Activated B cell treated with CpG ODN at 0.5 μM for 24 hours (primary cell): ENCODE results near the gene MCRIP2. TPM values are rescaled to one million over a fixed set of nuclear protein-coding genes. Genes with fewer than 3 reads are reported as not detected.

Source experiments
- ATAC-seq: fragments of 200-7000 bp; cut with Tn5 transposase; one replicate; pipeline ENCODE4 v1.10.0; 2021; ENCODE audit warnings: low read depth, mild to moderate bottlenecking, moderate library complexity
- CTCF ChIA-PET: fragments of 350-600 bp; sonication (Branson Sonifier 250); formaldehyde crosslinking; loops from one replicate; lab custom pipeline; 2021; ENCODE audit warnings: antibody characterized with exemption; lab: Charles Lee
- POLR2A ChIA-PET: fragments of 350-600 bp; sonication (Branson Sonifier 250); formaldehyde crosslinking; loops from one replicate; lab custom pipeline; 2021; ENCODE audit warnings: antibody characterized with exemption; lab: Charles Lee
- DNase-seq: peaks from one replicate; pipeline ENCODE4 v3.0.0; 2022
- H3K27ac Mint-ChIP-seq: one replicate; pipeline ENCODE4 v1.8.0; 2020; ENCODE audit warnings: mixed read lengths
- H3K27me3 Mint-ChIP-seq: one replicate; pipeline ENCODE4 v1.8.0; 2021; ENCODE audit warnings: mixed read lengths
- H3K36me3 Mint-ChIP-seq: one replicate; pipeline ENCODE4 v1.8.0; 2021; ENCODE audit warnings: low read depth, mixed read lengths
- H3K4me1 Mint-ChIP-seq: one replicate; pipeline ENCODE4 v1.8.0; 2021; ENCODE audit warnings: mixed read lengths
- H3K4me3 Mint-ChIP-seq: one replicate; pipeline ENCODE4 v1.8.0; 2020; ENCODE audit warnings: mild to moderate bottlenecking, mixed read lengths
- H3K9me3 Mint-ChIP-seq: one replicate; pipeline ENCODE4 v1.8.0; 2020; ENCODE audit warnings: mixed read lengths
- intact Hi-C: fragments of 100-400 bp; cut with micrococcal nuclease; formaldehyde crosslinking; loops from one replicate; pipeline ENCODE4 v1.15.1; 2024
- total RNA-seq: library from RNA; stranded (reverse); gene quantifications from 2 replicates; pipeline ENCODE4 v1.2.3, GENCODE V29; 2022
- TF ChIP-seq, protein P1 (sequence below): fragments of 200-600 bp; IDR thresholded peaks from one replicate; pipeline ENCODE4 v1.8.0; 2022; ENCODE audit warnings: antibody characterized with exemption, mild to moderate bottlenecking

MCRIP2 gene
- total RNA-seq, 1 donor from 2014 or later, result 38.9 TPM

DNA sequence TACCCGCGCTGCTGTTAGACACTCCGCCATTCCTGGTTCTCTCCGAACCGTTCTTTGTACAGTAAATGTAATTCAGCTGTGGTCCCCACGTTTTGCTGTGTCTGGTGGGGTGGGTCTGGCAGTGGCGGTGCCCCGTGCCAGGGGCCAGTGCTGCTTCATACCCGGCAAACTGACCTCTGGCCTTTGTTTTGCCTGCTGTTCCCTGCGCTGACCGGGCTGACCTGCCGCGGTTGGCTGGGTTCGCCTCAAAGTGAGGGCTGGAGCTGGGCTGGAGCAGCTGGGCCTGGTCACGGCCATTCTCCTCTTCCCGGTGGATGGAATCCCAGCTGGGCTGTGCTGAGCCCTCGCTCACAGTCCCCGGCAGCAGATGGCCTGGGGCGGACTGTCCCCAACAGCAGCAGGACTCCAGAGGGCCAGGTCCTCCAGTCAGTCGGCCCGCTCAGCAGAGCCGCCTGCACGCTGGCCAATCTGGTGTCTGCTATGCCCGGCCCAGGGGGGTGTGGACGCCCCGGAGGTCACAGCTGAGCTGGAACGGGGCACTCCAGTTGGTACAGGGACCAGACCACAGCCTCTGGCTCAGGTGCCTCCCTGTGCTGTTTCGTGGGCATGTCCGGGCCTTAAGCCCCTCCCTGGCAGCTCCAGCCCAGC, 12.3 kb upstream of the MCRIP2 start:
- H3K27ac Mint-ChIP-seq, result no peak overlapping the region
- H3K27me3 Mint-ChIP-seq, result no peaks in the 10 kb centered on the region
- CTCF ChIA-PET, result no interaction called here
- no peaks in the 10 kb centered on the region for H3K4me1 Mint-ChIP-seq
- TF ChIP-seq, protein P1, sequence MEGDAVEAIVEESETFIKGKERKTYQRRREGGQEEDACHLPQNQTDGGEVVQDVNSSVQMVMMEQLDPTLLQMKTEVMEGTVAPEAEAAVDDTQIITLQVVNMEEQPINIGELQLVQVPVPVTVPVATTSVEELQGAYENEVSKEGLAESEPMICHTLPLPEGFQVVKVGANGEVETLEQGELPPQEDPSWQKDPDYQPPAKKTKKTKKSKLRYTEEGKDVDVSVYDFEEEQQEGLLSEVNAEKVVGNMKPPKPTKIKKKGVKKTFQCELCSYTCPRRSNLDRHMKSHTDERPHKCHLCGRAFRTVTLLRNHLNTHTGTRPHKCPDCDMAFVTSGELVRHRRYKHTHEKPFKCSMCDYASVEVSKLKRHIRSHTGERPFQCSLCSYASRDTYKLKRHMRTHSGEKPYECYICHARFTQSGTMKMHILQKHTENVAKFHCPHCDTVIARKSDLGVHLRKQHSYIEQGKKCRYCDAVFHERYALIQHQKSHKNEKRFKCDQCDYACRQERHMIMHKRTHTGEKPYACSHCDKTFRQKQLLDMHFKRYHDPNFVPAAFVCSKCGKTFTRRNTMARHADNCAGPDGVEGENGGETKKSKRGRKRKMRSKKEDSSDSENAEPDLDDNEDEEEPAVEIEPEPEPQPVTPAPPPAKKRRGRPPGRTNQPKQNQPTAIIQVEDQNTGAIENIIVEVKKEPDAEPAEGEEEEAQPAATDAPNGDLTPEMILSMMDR, result no peak
- ATAC-seq (no peak), DNase-seq (no peak)
- H3K9me3 Mint-ChIP-seq, result no peaks in the 10 kb centered on the region
- POLR2A ChIA-PET, result no interaction called here
- no peak overlapping the region for H3K4me3 Mint-ChIP-seq
- intact Hi-C loops, result no loop called here
- H3K36me3 Mint-ChIP-seq, result peaks cover 22% of the 10 kb centered on the region

DNA sequence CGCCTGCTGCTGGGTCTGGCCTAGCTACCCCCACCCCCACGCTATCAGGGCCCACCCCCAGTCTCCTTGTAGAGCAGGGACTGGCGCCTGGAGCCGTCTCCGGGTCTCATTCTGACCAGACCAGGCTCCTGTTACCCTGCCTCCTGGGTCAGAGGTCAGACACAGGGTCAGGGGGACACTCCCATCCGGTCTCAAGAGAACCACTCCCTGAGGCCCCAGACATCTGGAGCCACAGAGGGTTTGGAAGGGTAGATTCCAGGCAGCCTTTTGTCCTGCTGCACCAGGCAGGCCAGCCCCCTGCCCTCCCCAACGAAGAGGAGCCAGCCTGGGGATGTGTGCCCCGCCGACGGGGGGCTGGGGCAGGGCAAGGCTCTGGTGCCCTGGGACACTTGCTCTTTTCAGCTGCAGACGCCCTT, 11.8 kb upstream of the MCRIP2 start:
- no peak for DNase-seq
- TF ChIP-seq, protein P1, result no peak
- Mint-ChIP-seq H3K4me1 (peaks cover 1% of the 10 kb centered on the region), H3K9me3 (no peaks in the 10 kb centered on the region), H3K36me3 (peaks cover 19% of the 10 kb centered on the region), H3K27me3 (no peaks in the 10 kb centered on the region), H3K4me3 (no peak overlapping the region), H3K27ac (no peak overlapping the region)
- ATAC-seq, result no peak
- intact Hi-C loops, result no loop called here
- ChIA-PET CTCF (no interaction called here), POLR2A (no interaction called here)

DNA sequence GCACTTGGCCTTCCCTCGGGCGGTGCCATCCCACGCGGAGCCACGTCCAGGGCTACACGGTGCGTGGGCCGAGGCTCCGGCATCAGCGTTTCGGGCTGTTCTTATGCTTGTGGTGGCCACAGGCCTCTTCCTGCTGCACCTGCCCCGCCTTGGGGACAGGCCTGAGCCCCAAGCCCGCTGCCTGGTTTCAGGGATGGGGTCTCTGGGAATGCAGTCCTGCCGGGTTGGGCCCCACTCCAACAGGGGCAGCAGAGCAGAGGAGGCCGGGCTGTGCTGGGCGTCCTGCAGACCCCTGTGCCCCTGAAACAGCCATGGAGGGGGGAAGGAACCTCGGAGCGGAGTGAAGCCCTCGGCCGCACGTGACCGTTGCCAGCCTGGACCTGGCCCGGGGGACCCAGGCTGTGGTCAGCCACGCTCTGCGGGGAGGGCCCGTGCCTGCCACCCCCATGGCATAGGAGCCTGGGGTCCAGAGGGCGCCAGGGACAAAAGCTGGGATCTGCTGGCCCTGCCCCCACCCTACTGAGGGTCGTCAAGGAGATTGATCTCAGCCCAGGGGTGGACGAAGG, 11.3 kb upstream of the MCRIP2 start:
- ChIA-PET CTCF (no interaction called here), POLR2A (no interaction called here)
- H3K4me1 Mint-ChIP-seq, result peaks cover 4% of the 10 kb centered on the region
- ATAC-seq, result no peak
- peaks cover 19% of the 10 kb centered on the region for H3K36me3 Mint-ChIP-seq
- no peaks in the 10 kb centered on the region for H3K9me3 Mint-ChIP-seq
- intact Hi-C loops, result no loop called here
- H3K27me3 Mint-ChIP-seq, result no peaks in the 10 kb centered on the region
- DNase-seq, result no peak
- H3K4me3 Mint-ChIP-seq, result no peak overlapping the region
- TF ChIP-seq, protein P1, result no peak
- no peak overlapping the region for H3K27ac Mint-ChIP-seq

DNA sequence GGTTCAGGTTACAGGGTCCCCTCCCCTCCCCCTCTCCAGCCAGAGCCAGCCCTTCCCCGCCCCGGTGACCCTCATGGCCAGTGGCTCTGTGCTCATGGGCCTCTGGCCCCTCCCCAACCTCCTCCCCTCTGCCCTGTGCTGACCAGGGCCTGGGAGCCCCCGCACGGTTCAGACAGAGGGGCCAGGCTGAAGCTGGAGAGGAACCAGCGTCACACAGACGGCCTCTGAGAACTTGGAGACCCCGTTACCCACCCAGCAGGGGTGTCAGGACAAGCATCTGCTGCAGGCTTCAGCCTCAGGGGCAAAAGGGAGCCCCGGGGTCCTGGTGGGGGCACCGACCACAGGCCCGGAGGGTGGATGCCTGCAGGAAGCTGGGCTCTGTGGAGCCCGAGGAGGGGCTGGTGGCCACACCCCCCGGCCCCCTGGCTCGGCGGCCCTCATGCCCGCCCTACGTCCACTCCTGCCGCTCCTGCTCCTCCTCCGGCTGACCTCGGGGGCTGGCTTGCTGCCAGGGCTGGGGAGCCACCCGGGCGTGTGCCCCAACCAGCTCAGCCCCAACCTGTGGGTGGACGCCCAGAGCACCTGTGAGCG, 10.7 kb upstream of the MCRIP2 start, which contains the start of gene WFIKKN1:
TSS of gene WFIKKN1 (plus strand) at position 171 of the 591 bp plus-strand sequence. CDS start at position 440, 269 bp downstream.
- Mint-ChIP-seq H3K27ac (no peak within 1 kb of the TSS), H3K9me3 (no peaks in the 10 kb centered on the region), H3K27me3 (no peaks in the 10 kb centered on the region), H3K4me1 (peaks cover 4% of the 10 kb centered on the region), H3K4me3 (no peak within 1 kb of the TSS), H3K36me3 (peaks cover 19% of the 10 kb centered on the region)
- no peak for DNase-seq
- POLR2A ChIA-PET, result no interaction called here
- TF ChIP-seq, protein P1, result no peak
- no peak for ATAC-seq
- CTCF ChIA-PET, result no interaction called here
- intact Hi-C loops, result no loop called here

DNA sequence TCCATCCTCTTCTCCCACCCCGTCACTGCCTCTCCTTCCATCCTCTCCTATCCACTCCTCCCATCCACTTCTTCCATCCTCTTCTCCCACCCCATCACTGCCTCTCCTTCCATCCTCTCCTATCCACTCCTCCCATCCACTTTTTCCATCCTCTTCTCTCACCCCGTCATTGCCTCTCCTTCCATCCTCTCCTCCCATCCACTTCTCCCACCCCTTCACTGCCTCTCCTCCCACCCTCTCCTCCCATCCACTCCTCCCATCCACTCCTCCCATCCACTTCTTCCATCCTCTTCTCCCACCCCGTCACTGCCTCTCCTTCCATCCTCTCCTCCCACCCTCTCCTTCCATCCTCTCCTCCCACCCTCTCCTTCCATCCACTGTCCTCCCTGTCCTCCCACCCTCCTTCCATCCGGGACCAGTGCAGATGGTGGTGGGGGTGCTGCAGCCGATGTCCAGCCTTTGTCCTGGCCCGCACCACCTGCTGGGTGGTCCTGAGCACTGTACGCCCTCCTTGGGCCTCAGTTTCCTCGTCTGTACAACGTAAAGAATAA, 9.7 kb upstream of the MCRIP2 start:
- POLR2A ChIA-PET, result no interaction called here
- H3K4me1 Mint-ChIP-seq, result peaks cover 9% of the 10 kb centered on the region
- intact Hi-C loops, result no loop called here
- CTCF ChIA-PET, result no interaction called here
- no peaks in the 10 kb centered on the region for H3K27me3 Mint-ChIP-seq
- no peak overlapping the region for H3K4me3 Mint-ChIP-seq
- ATAC-seq, result no peak
- no peak for DNase-seq
- TF ChIP-seq, protein P1, result no peak
- no peak overlapping the region for H3K27ac Mint-ChIP-seq
- no peaks in the 10 kb centered on the region for H3K9me3 Mint-ChIP-seq
- peaks cover 20% of the 10 kb centered on the region for H3K36me3 Mint-ChIP-seq
